Gastroesophageal sphincter (tissue), 3 donors: ENCODE results near the gene DNM3.

Experiments
- POLR2AphosphoS5 ChIP-seq: sonication (generic); formaldehyde crosslinking; IDR thresholded peaks from one replicate; pipeline ENCODE4 v1.6.1; 2017; ENCODE audit warnings: antibody characterized with exemption
- TF ChIP-seq, protein P1 (sequence below), 4 experiments: fragments of 200-600 bp in 2 of 4; fragments of 450-650 bp in 2 of 4; sonication (generic) in 1 of 4; IDR thresholded peaks; one replicate each; pipeline ENCODE4 v1.5.1; 2017 to 2019; ENCODE audit warnings: antibody characterized with exemption in 4 of 4, mild to moderate bottlenecking in 2 of 4, moderate library complexity in 2 of 4

DNA sequence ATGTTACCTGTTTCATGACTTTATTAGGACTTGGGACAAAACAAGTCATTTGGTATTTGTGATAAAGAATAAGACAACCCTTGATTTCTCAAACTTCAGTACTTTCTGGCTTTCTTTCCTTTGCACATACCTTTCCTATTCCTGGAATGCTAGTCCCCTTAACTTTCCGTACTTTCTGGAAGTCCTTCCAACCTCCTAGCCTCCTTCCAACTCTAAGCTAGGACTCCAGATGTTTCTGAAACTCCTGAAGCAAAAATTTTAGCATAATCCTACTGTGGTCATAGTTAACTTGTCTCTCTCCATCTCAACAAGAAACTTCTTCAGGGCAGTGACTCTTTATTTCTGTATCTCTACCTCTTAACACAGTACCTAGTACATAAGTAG lies 559.4 kb downstream of the DNM3 start:
- TF ChIP-seq, protein P1, sequence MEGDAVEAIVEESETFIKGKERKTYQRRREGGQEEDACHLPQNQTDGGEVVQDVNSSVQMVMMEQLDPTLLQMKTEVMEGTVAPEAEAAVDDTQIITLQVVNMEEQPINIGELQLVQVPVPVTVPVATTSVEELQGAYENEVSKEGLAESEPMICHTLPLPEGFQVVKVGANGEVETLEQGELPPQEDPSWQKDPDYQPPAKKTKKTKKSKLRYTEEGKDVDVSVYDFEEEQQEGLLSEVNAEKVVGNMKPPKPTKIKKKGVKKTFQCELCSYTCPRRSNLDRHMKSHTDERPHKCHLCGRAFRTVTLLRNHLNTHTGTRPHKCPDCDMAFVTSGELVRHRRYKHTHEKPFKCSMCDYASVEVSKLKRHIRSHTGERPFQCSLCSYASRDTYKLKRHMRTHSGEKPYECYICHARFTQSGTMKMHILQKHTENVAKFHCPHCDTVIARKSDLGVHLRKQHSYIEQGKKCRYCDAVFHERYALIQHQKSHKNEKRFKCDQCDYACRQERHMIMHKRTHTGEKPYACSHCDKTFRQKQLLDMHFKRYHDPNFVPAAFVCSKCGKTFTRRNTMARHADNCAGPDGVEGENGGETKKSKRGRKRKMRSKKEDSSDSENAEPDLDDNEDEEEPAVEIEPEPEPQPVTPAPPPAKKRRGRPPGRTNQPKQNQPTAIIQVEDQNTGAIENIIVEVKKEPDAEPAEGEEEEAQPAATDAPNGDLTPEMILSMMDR (IDR thresholded peaks at IDR 0.05), result no peak
- no peak for TF ChIP-seq POLR2AphosphoS5
